CD4-positive, alpha-beta T cell (primary cell): ENCODE measurements around the gene PDGFD. TPM values are rescaled to one million over a fixed set of nuclear protein-coding genes. Genes with fewer than 3 reads are reported as not detected.

Source experiments
- ATAC-seq: fragments of 200-7000 bp; cut with Tn5 transposase; one replicate; pipeline ENCODE4 v1.10.0; 2022; ENCODE audit warnings: mild to moderate bottlenecking; ENCODE audit not compliant: poor library complexity
- CTCF ChIA-PET: fragments of 350-600 bp; sonication (Branson Sonifier 250); formaldehyde crosslinking; loops from one replicate; lab custom pipeline; 2021; ENCODE audit warnings: antibody characterized with exemption, inconsistent platforms; lab: Charles Lee
- POLR2A ChIA-PET: fragments of 350-600 bp; sonication (Branson Sonifier 250); formaldehyde crosslinking; loops from one replicate; lab custom pipeline; 2021; ENCODE audit warnings: antibody characterized with exemption, inconsistent platforms; lab: Charles Lee
- DNase-seq, 14 experiments: peaks; one replicate each; pipeline ENCODE4 v3.0.0-alpha.2; 2013 to 2020; ENCODE audit warnings: mixed read lengths in 2 of 14
- H3K27ac ChIP-seq, 2 donors: one replicate each; pipeline versions ENCODE4 v1.5.1 to v1.7.0; 2013; ENCODE audit warnings: low read length in 2 of 2, low read depth in 1 of 2, mild to moderate bottlenecking in 1 of 2
- H3K27me3 ChIP-seq, 2 experiments: 1 replicate in 1 of 2; 2 replicates in 1 of 2; pipeline versions ENCODE4 v1.6.1 to v1.7.0; 2013; ENCODE audit warnings: low read length in 2 of 2, control low read depth in 1 of 2, mild to moderate bottlenecking in 1 of 2, moderate library complexity in 1 of 2; ENCODE audit not compliant: insufficient read depth in 2 of 2, control insufficient read depth in 1 of 2
- H3K36me3 ChIP-seq: one replicate; pipeline ENCODE4 v1.6.1; 2013; ENCODE audit warnings: low read length, control low read depth; ENCODE audit not compliant: insufficient read depth
- H3K4me1 ChIP-seq: one replicate; pipeline ENCODE4 v1.6.1; 2013; ENCODE audit warnings: low read length, control low read depth; ENCODE audit not compliant: insufficient read depth
- H3K4me3 ChIP-seq: one replicate; pipeline ENCODE4 v1.5.1; 2013; ENCODE audit warnings: mild to moderate bottlenecking, low read length, moderate library complexity
- H3K9me3 ChIP-seq, 2 experiments: 1 replicate in 1 of 2; 2 replicates in 1 of 2; pipeline versions ENCODE4 v1.6.1 to v1.7.0; 2013; ENCODE audit warnings: low read length in 2 of 2, mild to moderate bottlenecking in 2 of 2, control low read depth in 1 of 2, moderate library complexity in 1 of 2; ENCODE audit not compliant: control insufficient read depth in 1 of 2, insufficient read depth in 1 of 2
- H3K27ac Mint-ChIP-seq: one replicate; pipeline ENCODE4 v1.8.0; 2020; ENCODE audit warnings: mixed read lengths
- H3K27me3 Mint-ChIP-seq: one replicate; pipeline ENCODE4 v1.8.0; 2021; ENCODE audit warnings: mixed read lengths
- H3K36me3 Mint-ChIP-seq: one replicate; pipeline ENCODE4 v1.8.0; 2021; ENCODE audit warnings: low read depth, mixed read lengths
- H3K4me1 Mint-ChIP-seq: one replicate; pipeline ENCODE4 v1.8.0; 2021; ENCODE audit warnings: low read depth, mixed read lengths
- H3K4me3 Mint-ChIP-seq: one replicate; pipeline ENCODE4 v1.8.0; 2020; ENCODE audit warnings: mild to moderate bottlenecking, mixed read lengths
- H3K9me3 Mint-ChIP-seq: one replicate; pipeline ENCODE4 v1.8.0; 2020; ENCODE audit warnings: mixed read lengths
- CTCF ChIP-seq: fragments of 200-600 bp; IDR thresholded peaks from one replicate; pipeline ENCODE4 v1.8.0; 2022; ENCODE audit warnings: antibody characterized with exemption, mild to moderate bottlenecking
- intact Hi-C, 2 experiments: fragments of 100-400 bp; cut with DNase I in 1 of 2; cut with micrococcal nuclease in 1 of 2; formaldehyde crosslinking; loops; one replicate each; pipeline versions ENCODE4 v1.15.1 to v1.9.0; 2023 to 2025; cut with DNase I, micrococcal nuclease
- total RNA-seq, 174 experiments: library from RNA in 2 of 174; stranded (reverse) in 2 of 174; gene quantifications; one replicate each; pipeline ENCODE4 v1.2.3 and lab custom pipeline; 2021 to 2026

PDGFD gene
- total RNA-seq, 2 experiments from 2014 or later = not detected

GRCh38 chr11:104136861-104137260 is 27.1 kb downstream of the PDGFD start:
- Mint-ChIP-seq H3K4me3 (no peak overlapping the region), H3K9me3 (no peaks in the 10 kb centered on the region), H3K27ac (no peak overlapping the region), H3K36me3 (no peaks in the 10 kb centered on the region), H3K27me3 (no peaks in the 10 kb centered on the region), H3K4me1 (no peaks in the 10 kb centered on the region)
- ATAC-seq = no peak
- no peaks in the 10 kb centered on the region for H3K36me3 ChIP-seq
- H3K9me3 ChIP-seq = no peaks in the 10 kb centered on the region
- ChIA-PET POLR2A (no interaction called here), CTCF (no interaction called here)
- H3K27ac ChIP-seq = no peak overlapping the region
- TF ChIP-seq CTCF = no peak
- no peak for DNase-seq
- intact Hi-C loops = no loop called here
- no peaks in the 10 kb centered on the region for H3K27me3 ChIP-seq
- H3K4me3 ChIP-seq = no peak overlapping the region
- no peaks in the 10 kb centered on the region for H3K4me1 ChIP-seq

GRCh38 chr11:104134745-104135144 is 29.2 kb downstream of the PDGFD start:
- ChIA-PET CTCF (no interaction called here), POLR2A (no interaction called here)
- no peaks in the 10 kb centered on the region for H3K27me3 Mint-ChIP-seq
- no peaks in the 10 kb centered on the region for H3K27me3 ChIP-seq
- no peaks in the 10 kb centered on the region for H3K36me3 Mint-ChIP-seq
- H3K36me3 ChIP-seq = no peaks in the 10 kb centered on the region
- DNase-seq = no peak
- H3K27ac ChIP-seq = no peak overlapping the region
- no peak for TF ChIP-seq CTCF
- H3K4me3 ChIP-seq = no peak overlapping the region
- H3K4me1 ChIP-seq = no peaks in the 10 kb centered on the region
- no peaks in the 10 kb centered on the region for H3K9me3 ChIP-seq
- H3K4me3 Mint-ChIP-seq = no peak overlapping the region
- intact Hi-C loops = no loop called here
- H3K9me3 Mint-ChIP-seq = no peaks in the 10 kb centered on the region
- no peak for ATAC-seq
- H3K27ac Mint-ChIP-seq = no peak overlapping the region
- no peaks in the 10 kb centered on the region for H3K4me1 Mint-ChIP-seq

- TF ChIP-seq CTCF = no peak
- Histone ChIP-seq H3K4me3 (no peak overlapping the region), H3K36me3 (no peaks in the 10 kb centered on the region), H3K9me3 (no peaks in the 10 kb centered on the region), H3K27ac (no peak overlapping the region), H3K4me1 (no peaks in the 10 kb centered on the region), H3K27me3 (no peaks in the 10 kb centered on the region)
- CTCF ChIA-PET = no interaction called here
- Mint-ChIP-seq H3K27me3 (no peaks in the 10 kb centered on the region), H3K4me3 (no peak overlapping the region), H3K36me3 (no peaks in the 10 kb centered on the region), H3K9me3 (no peaks in the 10 kb centered on the region), H3K27ac (no peak overlapping the region), H3K4me1 (no peaks in the 10 kb centered on the region)
- POLR2A ChIA-PET = no interaction called here
- intact Hi-C loops = no loop called here
- ATAC-seq (no peak), DNase-seq (no peak)
Observed at GRCh38 chr11:104130161-104130560, 33.8 kb downstream of the PDGFD start.
